ENCODE measurements around the gene PTPN21.

Gene PTPN21

DNA sequence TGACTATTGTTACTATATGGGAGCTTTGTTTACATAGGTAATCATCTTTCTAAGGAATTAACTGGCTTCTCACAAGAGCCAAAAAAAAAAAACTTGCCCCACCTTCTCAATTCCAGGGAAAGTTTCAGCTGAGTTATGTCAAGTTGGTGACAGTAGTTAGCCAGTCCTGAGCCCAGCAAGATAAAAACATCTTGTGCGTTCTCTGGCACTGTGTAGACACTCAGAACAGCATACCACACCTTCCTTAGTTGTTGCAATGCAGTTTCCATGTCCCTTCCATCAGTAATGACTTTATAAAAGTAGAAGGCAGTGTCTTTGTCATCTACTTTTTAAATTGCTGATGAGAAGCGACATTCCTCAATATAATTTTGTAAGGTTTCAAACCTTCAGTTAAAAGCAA, 50.2 kb downstream of the PTPN21 start:
- Histone ChIP-seq H3K27me3 (ENCODE audit: insufficient read depth, insufficient read length) (no peaks in the 10 kb centered on the region), H3K9me3 (ENCODE audit: insufficient read depth, low read length) (no peaks in the 10 kb centered on the region), H3K36me3 (ENCODE audit: insufficient read depth, insufficient read length, low read length) (peaks cover 21% of the 10 kb centered on the region), H3K4me3 (ENCODE audit: insufficient read length, low read depth) (no peak overlapping the region), H3K9ac (ENCODE audit: insufficient read length, low read depth) (no peak overlapping the region), H3K4me1 (ENCODE audit: insufficient read depth, insufficient read length) (no peaks in the 10 kb centered on the region)
- no peak for DNase-seq (ENCODE audit: low read depth, low spot score)
- no peak for TF ChIP-seq YY1 (IDR thresholded peaks at IDR 0.05; ENCODE audit: insufficient read depth, insufficient read length)
- TF ChIP-seq ZNF274 (IDR thresholded peaks at IDR 0.05; ENCODE audit: low read depth, low read length) = no peak
- no peak for TF ChIP-seq SUZ12 (IDR thresholded peaks at IDR 0.05; ENCODE audit: extremely low read depth, insufficient read depth, insufficient read length)

DNA sequence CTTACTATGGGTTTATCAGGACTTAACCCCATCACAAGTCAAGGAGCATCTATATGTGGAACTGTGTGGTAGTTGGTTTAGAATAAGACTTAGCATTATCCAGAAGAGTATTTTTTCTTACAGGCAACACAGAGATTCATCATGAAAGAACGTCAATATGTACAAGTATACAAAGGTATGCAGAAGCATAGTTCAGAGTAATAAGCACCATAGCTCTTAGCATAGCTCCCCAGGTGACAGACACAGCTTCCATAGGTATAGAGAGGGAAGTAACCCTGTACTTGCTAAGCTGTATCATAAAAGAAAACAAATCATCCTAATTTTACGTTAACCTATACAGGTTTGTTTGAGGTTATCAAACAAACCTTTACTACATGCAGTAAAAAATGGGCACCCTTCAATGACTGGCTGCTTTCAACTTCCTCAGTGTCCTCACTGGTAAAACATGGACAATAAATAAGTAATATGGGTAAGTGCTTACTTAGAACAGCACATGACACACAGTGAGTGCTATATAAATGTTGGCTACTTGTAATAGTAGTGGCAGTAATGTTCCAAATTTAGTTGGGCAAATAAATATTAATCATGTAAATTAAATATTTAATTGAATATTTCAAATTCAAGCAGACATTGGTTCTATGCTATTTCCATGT, 50.9 kb downstream of the PTPN21 start:
- H3K36me3 ChIP-seq (ENCODE audit: insufficient read depth, insufficient read length, low read length) = peaks cover 24% of the 10 kb centered on the region
- no peak overlapping the region for H3K4me3 ChIP-seq (ENCODE audit: insufficient read length, low read depth)
- no peak for DNase-seq (ENCODE audit: low read depth, low spot score)
- no peaks in the 10 kb centered on the region for H3K9me3 ChIP-seq (ENCODE audit: insufficient read depth, low read length)
- no peaks in the 10 kb centered on the region for H3K4me1 ChIP-seq (ENCODE audit: insufficient read depth, insufficient read length)
- TF ChIP-seq YY1 (IDR thresholded peaks at IDR 0.05; ENCODE audit: insufficient read depth, insufficient read length) = no peak
- no peak for TF ChIP-seq ZNF274 (IDR thresholded peaks at IDR 0.05; ENCODE audit: low read depth, low read length)
- no peak for TF ChIP-seq SUZ12 (IDR thresholded peaks at IDR 0.05; ENCODE audit: extremely low read depth, insufficient read depth, insufficient read length)
- H3K9ac ChIP-seq (ENCODE audit: insufficient read length, low read depth) = no peak overlapping the region
- no peaks in the 10 kb centered on the region for H3K27me3 ChIP-seq (ENCODE audit: insufficient read depth, insufficient read length)

DNA sequence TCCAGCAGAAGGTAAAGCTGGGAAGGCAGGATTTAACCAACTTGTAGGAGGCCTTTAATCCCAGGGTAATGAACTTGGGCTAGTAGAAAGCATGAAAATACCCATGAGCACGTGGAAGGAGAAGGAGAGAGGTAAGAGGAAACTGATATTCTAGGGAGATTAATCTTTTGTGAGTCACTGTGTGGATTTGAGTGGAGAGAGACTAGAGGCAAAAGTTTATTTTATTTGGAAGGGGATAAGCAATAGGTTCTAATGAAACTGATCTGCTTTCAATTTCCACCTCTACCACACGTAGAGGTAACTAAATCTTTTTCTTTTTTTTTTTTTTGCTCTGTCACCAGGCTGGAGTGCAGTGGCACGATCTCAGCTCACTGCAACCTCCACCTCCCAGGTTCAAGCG, 52.1 kb downstream of the PTPN21 start:
- no peak for DNase-seq (ENCODE audit: low read depth, low spot score)

DNA sequence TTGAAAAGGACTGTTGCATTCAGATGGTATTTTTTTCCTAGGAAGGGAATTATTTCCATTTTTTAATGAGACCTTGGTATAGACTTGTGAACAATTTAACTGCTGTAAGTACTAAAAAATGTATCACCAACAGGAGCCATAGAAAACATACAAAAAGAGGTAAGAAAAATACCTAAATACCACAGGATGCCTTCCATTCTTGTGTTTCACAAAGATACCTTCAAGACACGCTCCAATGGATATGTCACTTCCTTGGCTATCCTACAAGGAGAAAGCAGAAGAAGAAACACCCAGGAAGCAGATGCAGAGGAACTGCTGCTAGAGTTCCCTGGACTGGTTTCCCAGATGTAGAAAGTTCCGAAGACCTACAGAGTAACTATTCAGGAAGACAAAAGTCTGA, 54.2 kb downstream of the PTPN21 start:
- no peak for DNase-seq (ENCODE audit: low read depth, low spot score)
- H3K9ac ChIP-seq (ENCODE audit: insufficient read length, low read depth) = no peak overlapping the region
- no peaks in the 10 kb centered on the region for H3K4me1 ChIP-seq (ENCODE audit: insufficient read depth, insufficient read length)
- TF ChIP-seq ZNF274 (IDR thresholded peaks at IDR 0.05; ENCODE audit: low read depth, low read length) = no peak
- no peak for TF ChIP-seq YY1 (IDR thresholded peaks at IDR 0.05; ENCODE audit: insufficient read depth, insufficient read length)
- no peak for TF ChIP-seq SUZ12 (IDR thresholded peaks at IDR 0.05; ENCODE audit: extremely low read depth, insufficient read depth, insufficient read length)
- no peak overlapping the region for H3K4me3 ChIP-seq (ENCODE audit: insufficient read length, low read depth)
- peaks cover 26% of the 10 kb centered on the region for H3K36me3 ChIP-seq (ENCODE audit: insufficient read depth, insufficient read length, low read length)
- H3K27me3 ChIP-seq (ENCODE audit: insufficient read depth, insufficient read length) = no peaks in the 10 kb centered on the region
- no peaks in the 10 kb centered on the region for H3K9me3 ChIP-seq (ENCODE audit: insufficient read depth, low read length)

More for the DNA sequence above, 52.1 kb downstream of the PTPN21 start:
- H3K4me3 ChIP-seq (ENCODE audit: insufficient read length, low read depth) = no peak overlapping the region
- H3K9ac ChIP-seq (ENCODE audit: insufficient read length, low read depth) = no peak overlapping the region
- no peaks in the 10 kb centered on the region for H3K9me3 ChIP-seq (ENCODE audit: insufficient read depth, low read length)
- no peaks in the 10 kb centered on the region for H3K27me3 ChIP-seq (ENCODE audit: insufficient read depth, insufficient read length)
- H3K36me3 ChIP-seq (ENCODE audit: insufficient read depth, insufficient read length, low read length) = peaks cover 25% of the 10 kb centered on the region
- TF ChIP-seq YY1 (IDR thresholded peaks at IDR 0.05; ENCODE audit: insufficient read depth, insufficient read length) = no peak
- no peak for TF ChIP-seq ZNF274 (IDR thresholded peaks at IDR 0.05; ENCODE audit: low read depth, low read length)
- no peak for TF ChIP-seq SUZ12 (IDR thresholded peaks at IDR 0.05; ENCODE audit: extremely low read depth, insufficient read depth, insufficient read length)
- H3K4me1 ChIP-seq (ENCODE audit: insufficient read depth, insufficient read length) = no peaks in the 10 kb centered on the region

DNA sequence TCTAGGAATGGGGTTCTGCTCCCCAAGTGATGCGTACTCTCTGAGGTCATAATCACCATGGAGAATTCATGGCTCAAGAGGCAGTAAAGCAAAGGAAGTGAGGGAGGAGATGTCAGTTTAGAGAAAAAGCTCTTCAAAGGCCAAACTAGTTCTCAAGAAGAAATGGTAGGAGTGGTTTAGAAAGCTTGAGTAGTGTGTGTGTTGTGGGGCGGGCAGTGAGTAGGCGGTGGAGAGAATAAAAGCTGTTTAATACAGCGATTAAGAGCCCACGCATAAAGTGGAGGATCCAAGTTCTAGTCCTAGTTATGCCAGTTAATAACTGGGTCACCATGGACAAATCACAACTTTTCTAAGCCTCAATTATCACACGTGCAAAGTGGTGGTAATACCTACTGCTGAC, 55.6 kb downstream of the PTPN21 start:
- no peak for DNase-seq (ENCODE audit: low read depth, low spot score)
- no peaks in the 10 kb centered on the region for H3K4me1 ChIP-seq (ENCODE audit: insufficient read depth, insufficient read length)
- TF ChIP-seq SUZ12 (IDR thresholded peaks at IDR 0.05; ENCODE audit: extremely low read depth, insufficient read depth, insufficient read length) (no peak), YY1 (IDR thresholded peaks at IDR 0.05; ENCODE audit: insufficient read depth, insufficient read length) (no peak), ZNF274 (IDR thresholded peaks at IDR 0.05; ENCODE audit: low read depth, low read length) (no peak)
- H3K9me3 ChIP-seq (ENCODE audit: insufficient read depth, low read length) = no peaks in the 10 kb centered on the region
- H3K27me3 ChIP-seq (ENCODE audit: insufficient read depth, insufficient read length) = no peaks in the 10 kb centered on the region
- H3K9ac ChIP-seq (ENCODE audit: insufficient read length, low read depth) = no peak overlapping the region
- H3K4me3 ChIP-seq (ENCODE audit: insufficient read length, low read depth) = no peak overlapping the region
- H3K36me3 ChIP-seq (ENCODE audit: insufficient read depth, insufficient read length, low read length) = peaks cover 27% of the 10 kb centered on the region

DNA sequence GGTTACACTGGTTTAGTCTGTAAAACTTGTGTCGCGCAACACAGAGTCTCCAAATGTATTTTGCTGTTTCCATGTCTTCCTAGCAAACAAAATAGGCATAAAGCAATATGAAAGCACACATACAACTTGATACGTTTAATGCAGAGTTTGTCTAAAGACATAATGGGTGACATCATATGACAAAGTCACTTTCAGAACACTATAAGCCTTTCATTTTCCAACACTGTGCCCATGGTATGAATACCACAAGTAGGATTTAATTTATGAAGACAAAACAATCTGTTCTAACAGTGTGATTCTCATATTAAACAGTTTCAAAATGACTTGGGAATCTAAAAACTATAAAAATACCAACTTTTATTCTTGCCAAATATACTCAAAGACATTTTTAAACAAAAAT, 58.4 kb downstream of the PTPN21 start:
- Histone ChIP-seq H3K27me3 (ENCODE audit: insufficient read depth, insufficient read length) (no peaks in the 10 kb centered on the region), H3K36me3 (ENCODE audit: insufficient read depth, insufficient read length, low read length) (peaks cover 36% of the 10 kb centered on the region), H3K4me1 (ENCODE audit: insufficient read depth, insufficient read length) (no peaks in the 10 kb centered on the region), H3K9ac (ENCODE audit: insufficient read length, low read depth) (no peak overlapping the region), H3K4me3 (ENCODE audit: insufficient read length, low read depth) (no peak overlapping the region), H3K9me3 (ENCODE audit: insufficient read depth, low read length) (no peaks in the 10 kb centered on the region)
- TF ChIP-seq ZNF274 (IDR thresholded peaks at IDR 0.05; ENCODE audit: low read depth, low read length) (no peak), YY1 (IDR thresholded peaks at IDR 0.05; ENCODE audit: insufficient read depth, insufficient read length) (no peak), SUZ12 (IDR thresholded peaks at IDR 0.05; ENCODE audit: extremely low read depth, insufficient read depth, insufficient read length) (no peak)
- DNase-seq (ENCODE audit: low read depth, low spot score) = no peak

DNA sequence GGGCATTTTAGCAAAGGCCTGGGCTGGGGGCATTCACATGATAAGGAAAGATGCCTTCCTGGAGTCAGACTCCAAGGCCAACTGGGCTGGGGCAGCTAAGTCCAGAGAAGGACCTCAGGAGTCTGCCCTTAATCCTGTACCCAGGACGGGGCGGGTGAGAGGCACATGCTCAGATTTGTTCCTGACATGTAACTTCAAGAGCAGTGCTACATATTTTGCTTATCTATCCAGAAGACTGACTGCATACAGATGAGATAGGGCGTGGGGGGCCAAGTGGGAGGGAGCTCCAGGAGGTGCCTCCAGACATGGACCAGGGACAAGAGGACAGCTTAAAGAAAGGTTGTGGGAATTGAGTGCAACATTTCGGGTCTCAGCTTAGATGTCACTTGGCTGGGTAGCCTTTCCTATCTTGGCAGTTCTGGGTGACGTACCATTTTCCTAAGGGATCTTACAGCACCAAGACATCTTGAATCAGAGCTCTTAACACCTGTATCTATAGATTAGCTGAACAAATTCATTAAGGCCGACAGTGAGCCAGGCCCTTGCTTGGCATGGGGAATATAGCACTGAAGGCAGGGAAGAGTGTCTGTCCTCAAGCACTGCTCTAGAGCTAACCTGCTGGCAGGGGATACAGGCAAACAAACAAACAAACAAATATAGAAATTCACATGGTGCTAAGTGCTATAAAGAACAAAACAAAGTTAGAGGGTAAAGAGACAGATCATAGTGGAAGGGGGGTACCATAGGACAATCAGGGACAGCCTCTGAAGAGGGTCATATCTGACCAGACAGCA, 61.2 kb downstream of the PTPN21 start:
- no peak overlapping the region for H3K4me3 ChIP-seq (ENCODE audit: insufficient read length, low read depth)
- no peaks in the 10 kb centered on the region for H3K27me3 ChIP-seq (ENCODE audit: insufficient read depth, insufficient read length)
- H3K9me3 ChIP-seq (ENCODE audit: insufficient read depth, low read length) = no peaks in the 10 kb centered on the region
- peaks cover 26% of the 10 kb centered on the region for H3K36me3 ChIP-seq (ENCODE audit: insufficient read depth, insufficient read length, low read length)
- no peak for DNase-seq (ENCODE audit: low read depth, low spot score)
- H3K9ac ChIP-seq (ENCODE audit: insufficient read length, low read depth) = no peak overlapping the region
- H3K4me1 ChIP-seq (ENCODE audit: insufficient read depth, insufficient read length) = no peaks in the 10 kb centered on the region
- TF ChIP-seq ZNF274 (IDR thresholded peaks at IDR 0.05; ENCODE audit: low read depth, low read length) = no peak
- TF ChIP-seq SUZ12 (IDR thresholded peaks at IDR 0.05; ENCODE audit: extremely low read depth, insufficient read depth, insufficient read length) = no peak
- TF ChIP-seq YY1 (IDR thresholded peaks at IDR 0.05; ENCODE audit: insufficient read depth, insufficient read length) = no peak
